Activated CD4-positive, alpha-beta T cell treated with anti-CD3 and anti-CD28 coated beads, Interleukin-2, amount 50 U/mL, for 1 hour (primary cell): ENCODE results near the gene PLAAT5.
"Not testable (repeated sequence)": the region's sequence is repeated elsewhere in the genome, so short reads cannot be mapped to it uniquely, and the experiment has no call there.

Experiments
- DNase-seq: peaks from one replicate; pipeline ENCODE4 v3.0.0-alpha.2; 2020

The PLAAT5 gene

GRCh38 chr11:63476618-63477017 lies 14.3 kb downstream of the PLAAT5 start:
- no peak for DNase-seq

- DNase-seq, result no peak
These were observed 18.6 kb downstream of the PLAAT5 start for GRCh38 chr11:63472372-63472771.

GRCh38 chr11:63470311-63470710 lies 20.7 kb downstream of the PLAAT5 start:
- no peak for DNase-seq

GRCh38 chr11:63462137-63462536 lies 28.8 kb downstream of the PLAAT5 start:
- DNase-seq, result no peak

GRCh38 chr11:63459586-63459985 lies 31.4 kb downstream of the PLAAT5 start:
- no peak for DNase-seq

GRCh38 chr11:63448646-63449045 lies 42.3 kb downstream of the PLAAT5 start:
- no peak for DNase-seq

GRCh38 chr11:63445720-63446119 lies 45.2 kb downstream of the PLAAT5 start:
- no peak for DNase-seq

GRCh38 chr11:63445118-63445517 lies 45.8 kb downstream of the PLAAT5 start:
- no peak for DNase-seq

GRCh38 chr11:63444160-63444559 lies 46.8 kb downstream of the PLAAT5 start:
- no peak for DNase-seq

- DNase-seq, result no peak
These were observed 47.3 kb downstream of the PLAAT5 start for GRCh38 chr11:63443714-63444113.

GRCh38 chr11:63435831-63436230 lies 55.1 kb downstream of the PLAAT5 start:
- not testable (repeated sequence) for DNase-seq

GRCh38 chr11:63435351-63435750 lies 55.6 kb downstream of the PLAAT5 start:
- DNase-seq, result not testable (repeated sequence)

GRCh38 chr11:63430731-63431130 lies 60.2 kb downstream of the PLAAT5 start:
- DNase-seq, result not testable (repeated sequence)

GRCh38 chr11:63427971-63428508 lies 62.9 kb downstream of the PLAAT5 start:
- DNase-seq, result no peak

- DNase-seq, result no peak
These were observed 73.7 kb downstream of the PLAAT5 start for GRCh38 chr11:63417174-63417852.
